ENCODE data around the gene GLYATL1B. TPM values are rescaled to one million over a fixed set of nuclear protein-coding genes. Genes with fewer than 3 reads are reported as not detected.
"Not testable (repeated sequence)": the region's sequence is repeated elsewhere in the genome, so short reads cannot be mapped to it uniquely, and the experiment has no call there.

Gene GLYATL1B
- total RNA-seq, 1 donor from 2014 or later = not detected

- intact Hi-C loops (cut with DNase I) = no loop called here
- no peak for DNase-seq (ENCODE audit: low spot score)
- ATAC-seq = no peak
Observed at GRCh38 chr11:59088162-59088561, 2.1 kb downstream of the GLYATL1B start.

DNA sequence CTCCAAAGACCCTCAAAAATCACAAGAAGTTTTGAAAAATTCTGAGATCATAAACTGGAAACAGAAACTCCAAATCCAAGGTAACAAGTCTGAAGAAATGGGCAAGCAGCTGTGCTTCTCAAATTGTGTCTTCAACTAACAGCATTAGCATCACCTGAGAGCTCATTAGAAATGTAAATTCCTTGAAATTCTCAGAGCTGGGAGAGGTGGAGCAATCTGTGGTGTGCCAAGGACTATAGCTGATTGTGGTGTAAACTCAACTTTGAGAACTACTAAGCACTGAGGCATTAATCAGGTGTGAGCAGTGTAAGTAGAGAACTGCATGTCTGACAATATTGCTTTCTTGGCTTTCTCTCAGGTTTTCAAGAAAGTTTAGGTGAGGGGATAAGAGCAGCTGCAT is 7.5 kb downstream of the GLYATL1B start:
- ATAC-seq; intact Hi-C loops (cut with DNase I); DNase-seq (ENCODE audit: low spot score): not testable (repeated sequence)

GRCh38 chr11:59095225-59095624 is 9.1 kb downstream of the GLYATL1B start:
- intact Hi-C loops (cut with DNase I); DNase-seq (ENCODE audit: low spot score); ATAC-seq: not testable (repeated sequence)

- DNase-seq (ENCODE audit: low spot score); intact Hi-C loops (cut with DNase I); ATAC-seq: not testable (repeated sequence)
Observed at GRCh38 chr11:59095972-59096575, 10.0 kb downstream of the GLYATL1B start.

- DNase-seq (ENCODE audit: low spot score) = peak; percentile 71
- intact Hi-C loops (cut with DNase I) = no loop called here
- peak; percentile 36 for ATAC-seq
Observed at GRCh38 chr11:59097113-59097708, 11.1 kb downstream of the GLYATL1B start.

GRCh38 chr11:59097938-59098337 is 11.8 kb downstream of the GLYATL1B start:
- DNase-seq (ENCODE audit: low spot score); ATAC-seq; intact Hi-C loops (cut with DNase I): not testable (repeated sequence)

- DNase-seq (ENCODE audit: low spot score) = peak; percentile 59
- intact Hi-C loops (cut with DNase I) = no loop called here
- no peak for ATAC-seq
Observed at GRCh38 chr11:59102259-59102765, 16.2 kb downstream of the GLYATL1B start.

DNA sequence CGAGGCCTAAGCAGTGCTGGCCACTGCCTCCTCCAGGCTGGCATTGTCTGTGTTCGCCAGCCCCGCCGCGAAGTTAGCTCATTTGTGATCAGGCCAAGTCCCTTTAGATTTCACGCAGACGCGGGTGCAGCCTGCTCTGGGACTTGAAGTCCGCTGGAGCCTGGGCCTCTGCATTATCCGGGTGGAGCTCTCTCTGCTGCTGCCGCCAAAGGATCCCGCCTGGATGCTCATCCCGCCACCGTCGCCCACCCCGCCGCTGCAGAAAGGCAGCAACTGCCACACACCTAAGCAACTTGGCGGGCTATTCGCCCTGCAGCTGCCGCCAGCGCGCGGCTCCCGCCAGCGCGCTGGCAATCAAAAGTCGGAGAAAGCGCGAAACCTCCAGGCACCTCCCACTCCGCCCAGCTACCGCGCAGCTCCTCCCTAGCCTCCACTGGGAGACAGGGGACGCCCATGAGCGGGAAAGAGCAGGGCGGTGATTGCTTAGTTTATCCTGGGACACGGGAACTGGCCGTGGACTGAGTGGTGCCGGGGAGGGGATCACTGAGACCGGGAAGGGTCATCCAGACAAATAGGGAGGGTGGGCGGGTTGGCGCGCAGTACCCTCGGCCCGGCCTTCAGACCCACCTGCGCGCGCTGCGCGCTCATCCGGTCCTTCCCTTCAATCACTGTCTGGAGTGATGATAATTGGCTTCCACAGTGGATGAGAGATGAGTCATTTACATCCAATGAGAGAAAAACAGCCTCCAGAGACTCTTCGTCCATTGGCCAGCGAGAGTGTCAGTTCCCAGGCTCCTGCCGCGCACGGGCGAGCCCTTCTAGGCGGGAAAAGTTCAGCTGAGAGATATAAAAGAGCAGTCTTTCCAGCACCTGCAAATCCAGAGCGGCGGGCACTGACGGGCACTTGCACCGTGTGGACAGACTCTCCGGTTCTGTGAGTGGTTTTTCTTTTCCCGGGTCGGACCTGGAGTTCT is 20.5 kb downstream of the GLYATL1B start, which contains the start of gene FAM111B:
Gene FAM111B (plus strand): TSS at position 875 of the 974 bp plus-strand sequence. CDS start 2,389 bp downstream, outside the sequence.
- DNase-seq (ENCODE audit: low spot score) (peak; percentile 86), ATAC-seq (peak; percentile 98)
- intact Hi-C loops (cut with DNase I) = no loop called here

DNA sequence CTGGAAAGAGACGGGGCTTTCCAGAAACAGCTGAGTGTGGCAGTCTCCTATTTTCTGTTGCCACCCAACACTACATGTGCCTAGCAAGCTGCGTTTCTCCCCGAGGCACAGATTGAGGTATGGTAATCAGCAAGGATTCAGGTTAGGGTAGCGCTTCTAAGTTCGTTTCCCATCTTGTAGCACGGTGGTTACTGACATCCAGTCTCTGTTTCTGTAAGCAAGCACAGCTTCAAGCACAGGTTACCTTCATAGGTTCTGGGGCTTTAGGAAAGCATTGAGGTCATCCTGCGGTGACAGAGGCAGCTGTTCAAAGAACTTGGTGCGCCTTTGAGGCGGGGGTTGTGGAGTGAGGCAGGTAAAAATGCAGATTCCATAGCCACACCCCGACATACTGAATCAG is 21.6 kb downstream of the GLYATL1B start:
- ATAC-seq; intact Hi-C loops (cut with DNase I); DNase-seq (ENCODE audit: low spot score): not testable (repeated sequence)

DNA sequence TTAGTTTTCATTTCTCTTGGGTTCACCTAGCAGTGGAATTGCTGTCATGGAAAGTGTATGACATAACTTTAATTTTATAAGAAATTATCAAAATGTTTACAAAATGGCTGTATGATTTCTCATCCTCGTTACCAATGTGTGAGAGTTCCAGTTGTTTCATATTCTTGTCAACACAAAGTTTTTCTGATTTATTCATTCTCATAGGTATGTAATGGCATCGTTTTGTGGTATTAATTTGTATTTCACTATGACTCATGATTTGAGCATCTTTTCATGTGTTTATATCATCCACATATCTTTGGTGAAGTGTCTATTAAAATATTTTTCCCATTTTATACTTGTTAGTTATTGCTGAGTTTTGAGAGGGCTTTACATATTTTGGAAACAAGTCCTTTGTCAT is 26.4 kb downstream of the GLYATL1B start:
- no peak for DNase-seq (ENCODE audit: low spot score)
- no peak for ATAC-seq
- intact Hi-C loops (cut with DNase I) = no loop called here

DNA sequence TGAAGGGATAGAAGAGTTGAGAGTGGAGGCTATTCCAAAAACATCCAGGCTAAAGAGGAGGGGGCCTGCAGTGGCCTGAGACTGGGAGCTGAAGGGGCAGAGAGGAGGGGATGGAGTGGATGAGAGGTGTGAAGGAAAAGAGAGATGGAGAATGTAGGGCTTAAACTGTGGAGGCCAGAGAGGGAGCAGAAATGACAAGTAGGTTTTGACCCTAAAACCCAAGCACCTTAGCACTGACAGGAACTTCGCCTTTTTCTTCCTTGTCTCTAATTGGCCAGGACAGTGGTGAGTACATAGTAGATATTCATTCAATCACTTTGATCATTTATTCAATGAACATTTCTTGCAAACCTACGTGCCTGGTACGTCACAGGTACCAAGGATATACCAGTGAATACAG is 28.2 kb downstream of the GLYATL1B start:
- no peak for ATAC-seq
- no peak for DNase-seq (ENCODE audit: low spot score)
- intact Hi-C loops (cut with DNase I) = no loop called here

DNA sequence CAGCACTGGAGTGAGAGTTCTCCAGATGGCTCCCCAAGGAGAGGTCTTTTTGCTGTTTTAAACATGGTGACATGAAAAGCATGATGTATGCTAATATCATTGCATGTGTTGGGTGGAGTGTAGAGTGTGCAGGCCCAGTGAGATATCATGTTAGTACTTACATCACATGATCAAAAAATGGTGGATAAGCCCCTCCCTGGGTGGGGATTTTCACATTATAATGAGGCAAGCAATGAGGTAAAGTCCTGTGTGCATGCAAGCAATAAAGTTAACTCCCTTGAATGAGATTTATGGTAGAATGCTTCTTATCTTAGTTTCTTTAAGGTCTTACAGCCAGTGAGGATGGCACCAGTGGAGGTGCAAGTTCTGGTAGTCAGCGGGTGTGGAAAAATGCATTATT is 29.4 kb downstream of the GLYATL1B start:
- no peak for DNase-seq (ENCODE audit: low spot score)
- intact Hi-C loops (cut with DNase I) = no loop called here
- ATAC-seq = no peak

DNA sequence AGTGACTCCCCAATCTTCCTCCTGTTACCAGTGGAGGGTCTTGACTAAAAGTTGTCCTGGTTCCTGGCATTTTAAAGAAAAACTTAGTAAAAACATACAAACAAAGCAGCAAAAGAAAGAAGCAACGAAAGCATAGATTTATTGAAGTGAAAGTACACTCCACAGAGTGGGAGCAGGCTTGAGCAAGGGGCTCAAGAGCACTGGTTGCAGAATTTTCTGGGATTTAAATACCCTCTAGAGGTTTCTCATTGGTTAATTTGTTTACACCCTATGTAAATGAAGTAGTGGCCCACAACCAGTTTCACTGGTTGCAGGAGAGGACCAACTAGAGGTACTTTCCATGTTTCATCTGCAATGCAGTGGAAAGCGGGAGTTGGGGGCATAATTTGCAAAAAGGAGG is 31.7 kb downstream of the GLYATL1B start:
- no peak for DNase-seq (ENCODE audit: low spot score)
- no peak for ATAC-seq
- intact Hi-C loops (cut with DNase I) = no loop called here

- ATAC-seq = no peak
- DNase-seq (ENCODE audit: low spot score) = no peak
- intact Hi-C loops (cut with DNase I) = no loop called here
Observed at GRCh38 chr11:59119826-59120225, 33.7 kb downstream of the GLYATL1B start.

GRCh38 chr11:59135648-59136461 is 49.7 kb downstream of the GLYATL1B start:
- peak; percentile 94 for ATAC-seq
- intact Hi-C loops (cut with DNase I) = no loop called here
- peak; percentile 90 for DNase-seq (ENCODE audit: low spot score)

- intact Hi-C loops (cut with DNase I) = not testable (repeated sequence)
Observed at GRCh38 chr11:59136551-59136950, 50.4 kb downstream of the GLYATL1B start.

DNA sequence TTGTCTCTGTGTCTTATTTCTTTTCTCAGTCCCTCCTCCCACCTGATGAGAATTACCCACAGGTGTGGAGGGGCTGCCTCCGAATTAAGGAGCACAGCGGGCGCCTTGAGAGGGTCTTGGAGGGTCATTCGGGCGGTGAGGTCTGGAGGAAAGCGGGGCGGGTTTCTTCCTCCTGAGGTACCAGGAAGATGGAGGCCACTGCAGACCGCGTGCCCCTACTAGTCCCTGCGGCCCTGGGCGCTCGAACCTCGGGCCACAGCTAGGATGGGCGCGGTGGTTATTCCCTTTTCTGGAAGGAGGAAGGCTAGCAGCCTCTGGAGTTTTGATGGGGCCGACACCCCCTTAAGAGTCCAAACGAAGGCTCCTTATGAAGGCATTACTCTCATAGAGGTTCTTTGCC is 51.1 kb downstream of the GLYATL1B start:
- ATAC-seq (no peak), DNase-seq (ENCODE audit: low spot score) (no peak)
- intact Hi-C loops (cut with DNase I) = no loop called here

More at GRCh38 chr11:59136551-59136950, 50.4 kb downstream of the GLYATL1B start:
- not testable (repeated sequence) for ATAC-seq; DNase-seq (ENCODE audit: low spot score)

DNA sequence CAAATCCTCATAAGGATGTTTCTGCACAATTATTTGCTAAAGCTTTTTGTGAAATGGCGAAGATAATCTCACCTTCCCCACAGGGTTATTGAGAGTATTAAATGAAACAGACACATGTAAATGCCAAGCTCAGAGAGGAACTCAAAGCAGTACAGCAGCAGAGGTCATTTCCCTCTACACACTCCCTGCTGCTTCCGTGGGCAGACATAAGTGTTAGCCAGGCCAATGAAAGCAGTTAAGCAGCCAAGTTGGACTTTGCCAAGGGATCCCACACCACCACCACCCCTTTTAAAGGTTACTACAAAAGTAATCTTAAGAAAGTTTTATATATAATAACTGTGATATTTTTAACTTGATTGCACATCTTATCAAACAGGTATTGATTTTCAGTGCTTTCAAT is 52.5 kb downstream of the GLYATL1B start:
- DNase-seq (ENCODE audit: low spot score) (no peak), ATAC-seq (no peak)
- intact Hi-C loops (cut with DNase I) = no loop called here
